Natural killer cell treated with Interleukin-12 subunit alpha and Interleukin-12 subunit beta and Interleukin-15 and Interleukin-18, amount 100 ng/mL, for 72 hours (primary cell): ENCODE results near the gene KDM3A. TPM values are rescaled to one million over a fixed set of nuclear protein-coding genes. Genes with fewer than 3 reads are reported as not detected.

Experiments used
- ATAC-seq, 2 donors: fragments of 150-1000 bp; cut with Tn5 transposase in 1 of 2; sonication (Bioruptor Pico), chemical (Tn5 transposase) in 1 of 2; 2 replicates each; pipeline ENCODE4 v1.10.0; 2021
- DNase-seq: peaks from one replicate; pipeline ENCODE4 v3.0.0; 2022; ENCODE audit warnings: low spot score
- H3K27ac Mint-ChIP-seq, 2 donors: 1 replicate in 1 of 2; 2 replicates in 1 of 2; pipeline ENCODE4 v1.8.0; 2022; ENCODE audit warnings: mixed read lengths in 2 of 2, mild to moderate bottlenecking in 1 of 2, moderate library complexity in 1 of 2
- H3K27me3 Mint-ChIP-seq, 2 donors: 1 replicate in 1 of 2; 2 replicates in 1 of 2; pipeline ENCODE4 v1.8.0; 2022; ENCODE audit warnings: mixed read lengths in 2 of 2
- H3K36me3 Mint-ChIP-seq: one replicate; pipeline ENCODE4 v1.8.0; 2022; ENCODE audit warnings: mixed read lengths
- H3K4me1 Mint-ChIP-seq, 2 donors: 1 replicate in 1 of 2; 2 replicates in 1 of 2; pipeline ENCODE4 v1.8.0; 2022; ENCODE audit warnings: low read depth in 2 of 2, mixed read lengths in 2 of 2, mild to moderate bottlenecking in 1 of 2
- H3K4me3 Mint-ChIP-seq: one replicate; pipeline ENCODE4 v1.8.0; 2022; ENCODE audit warnings: mixed read lengths
- H3K9me3 Mint-ChIP-seq: 2 replicates; pipeline ENCODE4 v1.8.0; 2022; ENCODE audit warnings: mixed read lengths
- total RNA-seq, 2 donors: library from RNA; stranded (reverse); gene quantifications; one replicate each; pipeline ENCODE4 v1.2.3, GENCODE V29; 2022

KDM3A gene
- total RNA-seq, 2 donors from 2014 or later: 44.6 to 74.3 TPM

DNA sequence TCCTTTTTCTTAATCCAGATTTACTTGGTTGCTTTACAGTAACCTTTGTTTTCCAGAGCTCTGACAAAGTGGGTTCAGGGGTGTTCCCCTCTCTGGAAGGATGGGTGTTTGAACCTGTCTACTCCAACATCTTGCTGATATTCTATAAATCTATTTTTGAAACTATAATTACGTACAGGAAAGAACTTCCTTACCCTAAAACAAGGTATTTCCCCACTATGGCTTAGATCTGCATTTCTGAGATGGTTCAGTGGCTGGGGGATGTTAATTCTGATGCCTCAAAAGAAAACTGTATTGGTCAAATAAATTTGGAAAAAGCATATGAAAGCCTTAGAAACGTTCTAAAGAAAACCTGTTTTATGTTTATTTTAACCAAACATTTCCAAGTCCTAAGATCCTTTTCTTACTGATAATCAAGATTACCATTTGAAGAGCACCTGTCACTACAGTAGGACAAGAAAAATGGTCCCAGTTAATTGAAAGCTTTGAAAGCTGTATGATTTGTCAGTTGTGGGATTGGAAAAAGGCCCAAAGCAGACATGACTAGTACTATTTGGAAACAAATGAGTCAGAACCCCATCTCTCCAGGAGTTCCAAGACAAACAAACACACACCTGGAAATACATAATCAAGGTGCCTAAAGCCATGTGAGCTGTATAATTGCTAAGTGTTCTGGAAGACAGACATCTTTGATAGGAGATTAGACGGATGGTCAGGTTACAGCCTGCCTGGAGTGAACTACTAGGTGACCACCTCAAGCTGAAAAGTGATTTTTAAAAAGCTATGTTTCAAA, 57.5 kb downstream of the KDM3A start:
- DNase-seq: no peak
- no peak for ATAC-seq
- no peak overlapping the region for H3K27ac Mint-ChIP-seq
- peaks cover 75% of the 10 kb centered on the region for H3K36me3 Mint-ChIP-seq
- H3K4me1 Mint-ChIP-seq: peaks cover 24 to 30% of the 10 kb centered on the region in 2 donors
- no peak overlapping the region for H3K4me3 Mint-ChIP-seq
- peaks cover 3% of the 10 kb centered on the region for H3K9me3 Mint-ChIP-seq
- H3K27me3 Mint-ChIP-seq: no peaks in the 10 kb centered on the region

DNA sequence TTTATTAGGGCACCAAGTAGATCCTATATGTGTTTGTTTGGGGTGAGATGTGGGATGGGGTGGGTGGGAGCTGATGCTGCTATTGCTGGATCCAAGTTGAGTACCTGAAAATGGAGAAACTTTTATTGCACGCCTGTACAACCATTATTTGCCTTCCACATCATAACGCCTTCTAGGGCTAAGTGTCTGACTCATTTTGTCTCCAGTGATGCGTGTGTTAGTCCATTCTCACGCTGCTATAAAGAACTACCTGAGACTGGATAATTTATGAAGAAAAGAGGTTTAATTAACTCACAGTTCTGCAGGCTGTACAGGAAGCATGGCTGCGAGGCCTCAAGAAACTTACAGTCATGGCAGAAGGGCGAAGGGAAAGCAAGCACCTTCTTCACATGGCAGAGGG, 58.2 kb downstream of the KDM3A start:
- Mint-ChIP-seq H3K4me3 (no peak overlapping the region), H3K27ac (no peak overlapping the region), H3K4me1 (peaks cover 21 to 27% of the 10 kb centered on the region in 2 donors), H3K9me3 (peaks cover 3% of the 10 kb centered on the region), H3K36me3 (peaks cover 75% of the 10 kb centered on the region), H3K27me3 (no peaks in the 10 kb centered on the region)
- DNase-seq: no peak
- ATAC-seq: no peak

DNA sequence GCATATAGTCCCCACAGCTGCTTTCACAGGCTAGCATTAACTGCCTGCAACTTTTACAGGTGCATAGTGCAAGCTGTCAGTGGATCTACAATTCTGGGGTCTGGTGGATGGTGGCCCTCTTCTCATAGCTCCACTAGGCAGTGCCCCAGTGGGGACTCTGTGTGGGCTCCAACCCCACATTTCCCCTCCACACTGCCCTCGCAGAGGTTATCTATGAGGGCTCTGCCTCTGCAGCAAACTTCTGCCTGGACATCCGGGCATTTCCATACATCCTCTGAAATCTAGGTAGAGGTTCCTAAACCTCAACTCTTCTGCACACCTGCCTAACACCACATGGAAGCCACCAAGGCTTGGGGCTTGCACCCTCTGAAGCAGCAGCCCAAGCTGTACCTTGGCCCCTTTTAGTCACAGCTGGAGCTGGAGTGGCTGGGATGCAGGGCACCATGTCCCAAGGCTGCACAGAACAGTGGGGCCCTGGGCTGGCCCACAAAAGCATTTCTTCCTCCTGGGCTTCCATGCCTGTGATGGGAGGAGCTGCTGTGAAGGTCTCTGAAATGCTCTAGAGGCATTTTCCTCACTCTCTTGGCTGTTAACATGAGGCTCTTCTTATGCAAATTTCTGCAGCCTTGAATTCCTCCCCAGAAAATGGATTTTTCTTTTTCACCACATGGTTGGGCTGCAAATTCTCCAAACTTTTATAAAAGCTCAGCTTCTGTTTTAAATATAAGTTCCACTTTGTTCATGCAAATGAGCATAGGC, 59.3 kb downstream of the KDM3A start:
- ATAC-seq: no peak
- H3K27ac Mint-ChIP-seq: no peak overlapping the region

DNA sequence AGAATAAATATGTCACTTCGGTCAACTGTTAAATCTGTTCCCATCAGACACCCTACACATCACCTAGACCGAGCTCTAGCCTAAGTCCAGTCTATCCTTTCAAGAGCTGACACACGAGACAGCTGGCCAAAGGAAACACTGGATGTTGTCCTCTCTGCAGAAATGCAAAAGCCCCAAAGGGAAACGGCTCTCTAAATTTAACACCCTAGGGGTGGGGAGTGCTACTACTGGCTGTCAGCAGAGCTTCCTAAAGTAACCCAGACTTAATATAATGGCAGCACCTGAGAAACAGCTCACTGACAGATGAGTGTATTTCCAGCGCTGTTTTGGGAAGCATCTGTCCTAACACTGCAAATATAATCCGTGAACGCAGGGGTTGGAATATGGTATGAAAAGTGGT, 66.4 kb downstream of the KDM3A start:
- Mint-ChIP-seq H3K27me3 (no peaks in the 10 kb centered on the region), H3K4me3 (no peak overlapping the region), H3K4me1 (peaks cover 12 to 16% of the 10 kb centered on the region in 2 donors), H3K27ac (no peak overlapping the region), H3K9me3 (no peaks in the 10 kb centered on the region), H3K36me3 (peaks cover 25% of the 10 kb centered on the region)
- ATAC-seq (no peak), DNase-seq (no peak)

More for the DNA sequence above, 59.3 kb downstream of the KDM3A start:
- Mint-ChIP-seq H3K4me3 (no peak overlapping the region), H3K4me1 (peaks cover 14 to 20% of the 10 kb centered on the region in 2 donors), H3K27me3 (no peaks in the 10 kb centered on the region), H3K36me3 (peaks cover 66% of the 10 kb centered on the region), H3K9me3 (peaks cover 3% of the 10 kb centered on the region)
- no peak for DNase-seq

DNA sequence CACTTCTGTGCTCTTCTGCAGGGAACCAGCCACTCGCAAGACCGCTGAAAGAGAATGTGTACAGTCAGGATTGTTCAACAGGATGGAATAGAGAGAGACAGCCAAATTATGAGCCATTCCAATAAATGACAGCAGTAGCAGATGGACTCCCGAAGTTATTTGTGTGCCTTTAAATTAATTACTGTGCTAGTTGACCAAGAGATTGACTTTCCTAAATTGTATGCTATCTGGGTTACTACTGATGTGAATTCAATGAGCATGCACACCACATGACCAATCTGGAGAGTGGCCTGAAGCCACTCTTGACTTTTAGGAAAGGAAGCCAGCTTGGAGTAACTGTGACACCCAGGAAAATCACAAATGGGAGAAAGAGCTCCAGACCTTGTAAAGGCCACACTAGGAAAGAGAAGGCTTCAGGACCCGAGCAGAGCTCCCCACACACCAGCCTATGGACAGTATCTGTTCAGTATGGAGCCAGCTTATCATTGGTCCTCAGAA, 69.3 kb downstream of the KDM3A start:
- Mint-ChIP-seq H3K4me1 (peaks cover 12 to 16% of the 10 kb centered on the region in 2 donors), H3K27me3 (no peaks in the 10 kb centered on the region), H3K9me3 (no peaks in the 10 kb centered on the region), H3K27ac (no peak overlapping the region), H3K4me3 (no peak overlapping the region), H3K36me3 (peaks cover 13% of the 10 kb centered on the region)
- ATAC-seq: no peak
- DNase-seq: no peak

DNA sequence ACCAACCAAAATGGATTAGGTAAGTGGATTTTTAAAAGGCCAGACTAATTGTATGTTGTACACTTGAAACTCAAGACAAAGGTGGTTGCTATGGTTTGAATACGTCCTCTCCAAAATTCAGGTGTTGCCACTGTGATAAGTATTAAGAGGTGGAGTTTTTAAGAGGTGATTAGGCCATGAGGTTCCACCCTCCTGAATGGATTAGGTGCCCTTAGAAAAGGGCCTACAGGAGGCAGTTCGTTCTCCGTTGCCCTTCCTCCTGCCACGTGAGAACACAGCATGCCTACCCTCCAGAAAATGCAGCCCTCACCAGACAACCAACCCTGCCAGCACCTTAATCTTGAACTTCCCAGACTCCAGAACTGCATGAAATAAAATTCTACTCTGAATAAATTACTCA, 70.9 kb downstream of the KDM3A start:
- peaks cover 13% of the 10 kb centered on the region for H3K36me3 Mint-ChIP-seq
- no peak for DNase-seq
- no peaks in the 10 kb centered on the region for H3K27me3 Mint-ChIP-seq
- H3K27ac Mint-ChIP-seq: no peak overlapping the region
- H3K4me3 Mint-ChIP-seq: no peak overlapping the region
- peaks cover 12 to 16% of the 10 kb centered on the region in 2 donors for H3K4me1 Mint-ChIP-seq
- H3K9me3 Mint-ChIP-seq: no peaks in the 10 kb centered on the region
- ATAC-seq: no peak

DNA sequence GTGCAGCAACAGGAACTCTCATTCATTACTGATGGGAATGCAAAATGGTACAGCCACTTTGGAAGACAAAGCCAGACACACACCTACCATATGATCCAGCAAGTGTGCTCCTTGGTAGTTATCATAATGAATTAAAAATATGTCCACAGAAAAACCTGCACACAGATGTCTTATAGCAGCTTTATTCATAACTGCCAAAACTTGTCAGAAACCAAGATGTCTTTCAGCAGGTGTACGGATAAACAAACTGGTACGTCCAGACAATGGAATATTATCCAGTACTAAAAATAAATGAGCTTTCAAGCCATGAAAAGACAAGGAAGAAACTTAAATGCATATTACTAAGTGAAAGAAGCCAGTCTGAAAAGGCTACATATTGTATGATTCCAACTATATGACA, 71.7 kb downstream of the KDM3A start:
- ATAC-seq: no peak
- Mint-ChIP-seq H3K4me1 (peaks cover 12 to 16% of the 10 kb centered on the region in 2 donors), H3K27me3 (no peaks in the 10 kb centered on the region), H3K9me3 (no peaks in the 10 kb centered on the region), H3K36me3 (peaks cover 13% of the 10 kb centered on the region), H3K27ac (no peak overlapping the region), H3K4me3 (no peak overlapping the region)
- no peak for DNase-seq

DNA sequence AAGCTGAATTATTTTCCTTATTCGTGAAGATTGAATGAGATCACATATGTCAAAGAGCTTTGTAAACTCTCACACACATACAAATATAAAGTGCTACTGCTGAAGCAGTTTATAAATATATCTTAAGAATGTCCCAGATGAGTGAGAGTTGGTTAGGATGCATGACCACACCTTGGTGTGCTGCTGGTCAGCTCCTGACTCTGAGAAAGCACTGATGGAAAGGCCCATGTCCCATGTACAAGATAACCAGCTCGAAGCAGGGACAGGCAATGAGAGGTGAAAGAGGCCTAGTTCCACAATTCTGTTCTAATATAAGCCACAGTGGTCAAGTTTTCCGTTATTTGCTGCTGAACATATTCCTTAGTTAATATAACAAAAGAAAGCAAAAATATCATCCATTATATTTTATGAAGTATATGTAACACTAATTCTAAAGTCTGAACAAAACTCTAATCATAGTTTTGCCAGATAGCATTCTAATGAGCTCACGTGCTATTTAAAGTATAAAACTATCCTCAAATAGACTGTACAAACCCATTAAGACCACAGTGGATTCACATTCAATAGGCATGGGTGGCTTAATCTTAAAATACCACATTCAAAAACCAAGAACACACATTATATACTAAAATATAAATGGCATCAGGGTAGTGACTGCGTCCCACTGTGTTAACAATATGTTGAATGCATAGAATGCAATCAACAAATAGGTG, 72.9 kb downstream of the KDM3A start:
- no peak for ATAC-seq
- no peak overlapping the region for H3K4me3 Mint-ChIP-seq
- no peaks in the 10 kb centered on the region for H3K27me3 Mint-ChIP-seq
- no peak for DNase-seq
- H3K4me1 Mint-ChIP-seq: peaks cover 12 to 14% of the 10 kb centered on the region in 2 donors
- no peaks in the 10 kb centered on the region for H3K9me3 Mint-ChIP-seq
- H3K36me3 Mint-ChIP-seq: peaks cover 11% of the 10 kb centered on the region
- no peak overlapping the region for H3K27ac Mint-ChIP-seq

DNA sequence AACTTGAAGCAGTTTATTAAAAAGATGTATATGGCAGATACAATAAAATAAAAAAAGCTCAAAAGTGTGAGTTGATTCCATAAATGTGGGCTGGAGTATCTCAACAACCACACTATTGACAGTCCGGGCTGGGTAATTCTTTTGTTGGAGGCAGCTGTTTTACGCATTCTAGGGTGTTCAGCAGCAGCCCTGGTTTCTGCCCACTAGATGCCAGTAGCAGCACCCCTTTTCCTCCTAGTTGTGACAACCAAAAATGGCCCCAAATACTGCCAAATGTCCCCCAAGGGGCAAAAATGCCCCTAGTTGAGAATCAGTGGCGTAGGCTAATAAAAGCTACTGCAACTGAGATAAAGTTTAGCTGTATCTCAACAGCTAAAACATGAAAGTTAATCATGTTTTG, 77.3 kb downstream of the KDM3A start:
- Mint-ChIP-seq H3K27ac (no peak overlapping the region), H3K27me3 (no peaks in the 10 kb centered on the region), H3K4me3 (no peak overlapping the region), H3K4me1 (no peaks in the 10 kb centered on the region), H3K36me3 (no peaks in the 10 kb centered on the region), H3K9me3 (peaks cover 4% of the 10 kb centered on the region)
- ATAC-seq (no peak), DNase-seq (no peak)

DNA sequence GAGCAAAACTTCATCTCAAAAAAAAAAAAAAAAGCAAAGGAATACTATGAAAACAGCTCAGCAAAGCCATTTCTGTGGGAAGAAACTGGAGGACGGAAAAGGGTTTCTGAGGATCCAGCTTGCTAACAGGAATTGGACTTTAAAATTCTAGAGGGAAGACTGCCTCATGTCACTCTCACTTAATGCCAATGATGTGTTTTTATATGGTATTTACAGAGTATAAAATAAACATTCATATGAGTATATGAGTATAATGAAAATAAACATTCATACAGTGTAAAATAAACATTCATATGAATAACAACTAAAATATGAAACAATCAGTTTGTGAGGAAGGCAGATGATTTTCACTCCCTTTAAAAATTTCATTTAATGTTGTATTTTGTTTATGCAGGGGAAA, 78.2 kb downstream of the KDM3A start:
- no peak overlapping the region for H3K27ac Mint-ChIP-seq
- H3K27me3 Mint-ChIP-seq: no peaks in the 10 kb centered on the region
- no peaks in the 10 kb centered on the region for H3K36me3 Mint-ChIP-seq
- ATAC-seq (no peak), DNase-seq (no peak)
- H3K4me1 Mint-ChIP-seq: no peaks in the 10 kb centered on the region
- peaks cover 4% of the 10 kb centered on the region for H3K9me3 Mint-ChIP-seq
- no peak overlapping the region for H3K4me3 Mint-ChIP-seq

DNA sequence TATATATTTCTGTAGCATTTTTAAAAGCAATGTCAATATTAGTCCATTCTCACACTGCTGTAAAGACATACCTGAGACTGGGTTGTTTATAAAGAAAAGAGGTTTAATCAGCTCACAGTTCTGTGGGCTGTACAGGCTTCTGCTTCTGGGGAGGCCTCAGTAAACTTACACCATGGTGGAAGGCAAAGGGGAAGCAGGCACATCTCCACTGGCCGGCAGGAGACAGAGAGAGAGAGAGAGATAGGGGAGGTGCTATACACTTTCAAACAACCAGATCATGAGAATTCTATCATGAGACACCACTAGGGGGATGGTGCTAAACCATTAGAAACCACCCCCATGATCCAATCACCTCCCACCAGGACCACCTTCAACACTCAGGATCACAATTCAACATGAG, 79.0 kb downstream of the KDM3A start:
- no peak overlapping the region for H3K4me3 Mint-ChIP-seq
- H3K4me1 Mint-ChIP-seq: no peaks in the 10 kb centered on the region
- H3K27ac Mint-ChIP-seq: no peak overlapping the region
- no peak for DNase-seq
- H3K9me3 Mint-ChIP-seq: peaks cover 4% of the 10 kb centered on the region
- no peaks in the 10 kb centered on the region for H3K27me3 Mint-ChIP-seq
- no peak for ATAC-seq
- H3K36me3 Mint-ChIP-seq: no peaks in the 10 kb centered on the region

DNA sequence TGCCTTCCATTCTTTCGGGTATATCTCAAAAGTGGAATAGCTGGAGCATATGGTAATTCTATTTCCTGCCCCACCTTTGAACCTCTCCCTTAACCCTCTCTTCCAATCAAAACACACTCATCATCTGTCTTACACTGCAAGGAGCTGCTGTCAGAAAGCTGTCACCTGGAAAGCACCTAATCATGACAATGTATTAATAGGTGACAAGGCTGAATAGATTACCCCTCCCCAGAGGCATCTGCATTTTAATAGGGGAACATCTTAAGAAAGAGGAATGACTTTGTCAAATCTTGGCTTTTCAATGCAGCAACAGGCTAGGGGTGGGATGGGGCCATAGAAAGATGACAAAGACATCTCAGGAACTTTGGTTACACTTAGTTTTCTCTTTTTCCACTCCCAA, 80.8 kb downstream of the KDM3A start:
- no peaks in the 10 kb centered on the region for H3K4me1 Mint-ChIP-seq
- peaks cover 4% of the 10 kb centered on the region for H3K9me3 Mint-ChIP-seq
- no peak for DNase-seq
- no peaks in the 10 kb centered on the region for H3K27me3 Mint-ChIP-seq
- H3K27ac Mint-ChIP-seq: no peak overlapping the region
- no peaks in the 10 kb centered on the region for H3K36me3 Mint-ChIP-seq
- no peak overlapping the region for H3K4me3 Mint-ChIP-seq
- no peak for ATAC-seq

DNA sequence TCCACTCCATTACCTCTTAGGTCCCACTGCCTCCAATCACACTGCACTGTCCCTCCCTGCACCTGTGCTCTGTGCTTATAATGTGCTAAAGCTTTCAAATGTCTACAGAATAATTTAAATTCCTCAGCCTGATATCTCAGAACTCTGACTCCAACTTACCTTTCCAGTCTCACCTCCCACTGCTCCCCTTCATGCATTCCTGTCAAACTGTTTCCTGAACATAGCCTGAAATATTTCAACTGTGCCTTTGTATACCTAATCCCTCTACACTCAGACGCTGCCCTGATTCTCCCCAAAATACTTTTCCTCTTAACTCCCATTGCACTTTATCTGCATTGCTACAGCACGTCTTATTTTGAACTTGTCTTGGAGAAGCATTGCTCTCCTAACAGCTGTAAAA, 81.5 kb downstream of the KDM3A start:
- Mint-ChIP-seq H3K27ac (no peak overlapping the region), H3K4me1 (no peaks in the 10 kb centered on the region), H3K4me3 (no peak overlapping the region), H3K9me3 (peaks cover 4% of the 10 kb centered on the region), H3K27me3 (no peaks in the 10 kb centered on the region), H3K36me3 (no peaks in the 10 kb centered on the region)
- ATAC-seq: no peak
- DNase-seq: no peak

DNA sequence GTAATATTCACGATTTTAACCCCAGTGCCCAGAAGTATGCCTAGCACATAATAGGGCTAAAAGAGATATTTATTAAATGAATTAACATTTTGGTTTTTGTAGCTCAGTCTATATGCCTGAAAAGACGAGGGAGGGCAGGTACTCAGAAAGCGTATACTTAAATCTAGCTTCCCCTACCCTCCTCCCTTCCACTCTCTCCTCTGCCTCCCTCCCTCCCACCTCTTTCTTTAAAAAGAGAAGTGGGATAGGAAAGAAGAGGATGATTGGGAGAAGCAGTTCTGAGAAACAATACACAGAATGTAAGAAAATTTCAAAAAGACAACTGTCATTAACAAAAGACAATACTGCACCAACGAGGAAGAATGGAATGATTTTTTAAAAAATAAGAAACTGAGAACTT, 82.3 kb downstream of the KDM3A start:
- Mint-ChIP-seq H3K9me3 (peaks cover 4% of the 10 kb centered on the region), H3K4me1 (no peaks in the 10 kb centered on the region), H3K4me3 (no peak overlapping the region), H3K36me3 (no peaks in the 10 kb centered on the region), H3K27me3 (no peaks in the 10 kb centered on the region), H3K27ac (no peak overlapping the region)
- ATAC-seq: no peak
- no peak for DNase-seq
